DOHH2 (cell line): ENCODE data around the gene KRT5.

ENCODE experiments used
- H3F3A ChIP-seq: fragments of 200-600 bp; sonication (generic), shearing (Covaris generic); 2 replicates; pipeline ENCODE4 v1.6.0; 2016; ENCODE audit warnings: antibody characterized with exemption, mild to moderate bottlenecking; ENCODE audit not compliant: control insufficient read depth, insufficient read depth
- H3K27ac ChIP-seq: fragments of 200-600 bp; sonication (generic); 2 replicates; pipeline ENCODE4 v1.5.1; 2014; ENCODE audit warnings: low read depth, mild to moderate bottlenecking, low read length, moderate library complexity
- H3K27me3 ChIP-seq: fragments of 200-600 bp; sonication (generic); 2 replicates; pipeline ENCODE4 v1.6.1; 2014; ENCODE audit warnings: mild to moderate bottlenecking, low read length, mixed read lengths; ENCODE audit not compliant: control insufficient read depth
- H3K36me3 ChIP-seq: fragments of 200-600 bp; sonication (generic); 2 replicates; pipeline ENCODE4 v1.6.1; 2014; ENCODE audit warnings: mild to moderate bottlenecking, low read length, moderate library complexity, mixed read lengths; ENCODE audit not compliant: control insufficient read depth
- H3K4me1 ChIP-seq: fragments of 200-600 bp; sonication (generic); 2 replicates; pipeline ENCODE4 v1.6.1; 2014; ENCODE audit warnings: mild to moderate bottlenecking, low read length, mixed read lengths; ENCODE audit not compliant: control insufficient read depth
- H3K4me2 ChIP-seq: fragments of 200-600 bp; sonication (generic); 2 replicates; pipeline ENCODE4 v1.6.0; 2014; ENCODE audit warnings: mild to moderate bottlenecking, low read length, moderate library complexity
- H3K4me3 ChIP-seq: fragments of 200-600 bp; sonication (generic); 2 replicates; pipeline ENCODE4 v1.5.1; 2014; ENCODE audit warnings: mild to moderate bottlenecking, low read length, mixed read lengths
- H3K79me2 ChIP-seq: fragments of 200-600 bp; sonication (generic); 2 replicates; pipeline ENCODE4 v1.6.1; 2014; ENCODE audit warnings: mild to moderate bottlenecking, low read length, mixed read lengths; ENCODE audit not compliant: control insufficient read depth
- H3K9me2 ChIP-seq: fragments of 200-600 bp; sonication (generic); replicated peaks from 2 replicates; pipeline ENCODE4 v1.6.1; 2014; ENCODE audit warnings: mild to moderate bottlenecking, low read length, mixed read lengths; ENCODE audit not compliant: control insufficient read depth
- H3K9me3 ChIP-seq: fragments of 200-600 bp; sonication (generic); 2 replicates; pipeline ENCODE4 v1.6.1; 2014; ENCODE audit warnings: antibody characterized with exemption, low read length, mixed read lengths; ENCODE audit not compliant: control insufficient read depth, insufficient read depth
- H4K20me1 ChIP-seq: fragments of 200-600 bp; sonication (generic); 2 replicates; pipeline ENCODE4 v1.6.0; 2014; ENCODE audit warnings: low read depth, mild to moderate bottlenecking, antibody characterized with exemption, low read length, moderate library complexity; ENCODE audit not compliant: control insufficient read depth, insufficient read depth
- CTCF ChIP-seq: fragments of 200-600 bp; sonication (generic); IDR thresholded peaks from one replicate; pipeline ENCODE4 v1.5.1; 2014; ENCODE audit warnings: antibody characterized with exemption, mild to moderate bottlenecking, low read depth, low read length; ENCODE audit not compliant: poor library complexity, severe bottlenecking
- EZH2phosphoT487 ChIP-seq: fragments of 200-600 bp; sonication (generic); IDR thresholded peaks from 2 replicates; pipeline ENCODE4 v1.6.1; 2017; ENCODE audit warnings: borderline replicate concordance, mild to moderate bottlenecking, antibody characterized with exemption, low read length, moderate library complexity, mixed read lengths

The KRT5 gene

GRCh38 chr12:52546126-52546525 is 25.9 kb upstream of the KRT5 start:
- H3K4me1 ChIP-seq = no peaks in the 10 kb centered on the region
- no peaks in the 10 kb centered on the region for H4K20me1 ChIP-seq
- H3K9me2 ChIP-seq = no peaks in the 10 kb centered on the region
- H3F3A ChIP-seq = no peaks in the 10 kb centered on the region
- H3K9me3 ChIP-seq = no peaks in the 10 kb centered on the region
- H3K36me3 ChIP-seq = no peaks in the 10 kb centered on the region
- no peaks in the 10 kb centered on the region for H3K27me3 ChIP-seq
- no peak overlapping the region for H3K4me2 ChIP-seq
- no peak overlapping the region for H3K27ac ChIP-seq
- TF ChIP-seq EZH2phosphoT487 (no peak), CTCF (no peak)
- no peaks in the 10 kb centered on the region for H3K79me2 ChIP-seq
- no peak overlapping the region for H3K4me3 ChIP-seq

- H4K20me1 ChIP-seq = no peaks in the 10 kb centered on the region
- H3K4me1 ChIP-seq = no peaks in the 10 kb centered on the region
- H3K27me3 ChIP-seq = no peaks in the 10 kb centered on the region
- no peak for TF ChIP-seq CTCF
- TF ChIP-seq EZH2phosphoT487 = no peak
- no peak overlapping the region for H3K4me3 ChIP-seq
- H3K9me2 ChIP-seq = no peaks in the 10 kb centered on the region
- H3K36me3 ChIP-seq = no peaks in the 10 kb centered on the region
- no peak overlapping the region for H3K4me2 ChIP-seq
- H3K27ac ChIP-seq = no peak overlapping the region
- no peaks in the 10 kb centered on the region for H3K79me2 ChIP-seq
- H3F3A ChIP-seq = no peaks in the 10 kb centered on the region
- H3K9me3 ChIP-seq = no peaks in the 10 kb centered on the region
Observed at GRCh38 chr12:52543985-52544883, 24.0 kb upstream of the KRT5 start.

- H3K36me3 ChIP-seq = no peaks in the 10 kb centered on the region
- H3K4me1 ChIP-seq = no peaks in the 10 kb centered on the region
- H4K20me1 ChIP-seq = no peaks in the 10 kb centered on the region
- TF ChIP-seq EZH2phosphoT487 (no peak), CTCF (no peak)
- H3F3A ChIP-seq = no peaks in the 10 kb centered on the region
- no peaks in the 10 kb centered on the region for H3K79me2 ChIP-seq
- no peaks in the 10 kb centered on the region for H3K27me3 ChIP-seq
- no peak overlapping the region for H3K27ac ChIP-seq
- H3K4me3 ChIP-seq = no peak overlapping the region
- H3K9me3 ChIP-seq = no peaks in the 10 kb centered on the region
- no peaks in the 10 kb centered on the region for H3K9me2 ChIP-seq
- H3K4me2 ChIP-seq = no peak overlapping the region
Observed at GRCh38 chr12:52542785-52543318, 22.7 kb upstream of the KRT5 start.
